Measurements from ENCODE around the gene ZSCAN20. TPM values are rescaled to one million over a fixed set of nuclear protein-coding genes. Genes with fewer than 3 reads are reported as not detected.

Gene ZSCAN20
- total RNA-seq, 1 experiment from 2014 or later: 5.1 TPM

DNA sequence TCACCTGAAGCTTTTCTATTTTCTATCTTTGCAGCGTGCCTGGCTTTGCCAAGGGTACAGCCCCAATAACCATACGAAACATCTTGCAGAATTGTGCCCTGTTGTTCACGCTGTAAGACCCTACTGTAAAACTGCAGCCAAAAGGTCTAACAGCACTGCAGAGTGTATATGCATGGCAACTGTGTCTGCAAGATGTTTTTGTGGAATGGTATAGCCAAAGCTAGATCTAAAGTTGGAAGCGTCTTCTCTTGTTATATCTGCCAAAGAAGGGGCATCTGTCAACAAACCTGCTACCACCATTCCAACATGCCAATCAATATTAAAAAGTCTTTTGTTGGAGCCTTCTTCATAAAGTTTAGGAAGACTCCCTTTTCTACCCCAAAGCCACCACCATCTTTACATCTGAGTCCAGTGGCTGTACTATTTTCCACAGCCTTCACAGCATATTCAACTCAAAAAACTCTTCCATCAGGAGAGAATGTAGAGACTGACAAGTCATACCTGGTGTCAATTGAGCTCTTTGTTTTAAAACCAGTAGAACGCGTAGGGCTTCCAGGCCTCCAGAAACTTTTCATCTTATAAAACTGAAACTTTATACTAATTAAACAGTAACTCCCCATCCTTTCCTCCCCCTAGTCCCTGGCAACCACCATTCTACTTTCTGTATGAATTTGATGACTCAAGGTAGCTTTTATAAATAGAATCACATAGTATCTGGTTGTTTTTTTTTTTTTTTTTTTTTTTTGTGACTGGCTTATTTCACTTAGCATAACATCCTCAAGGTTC is 40.0 kb downstream of the ZSCAN20 start:
- in situ Hi-C loops (cut with HindIII; ENCODE audit: low pct_unique_long_range_greater_than_20kb, low sequenced_read_pairs): no loop called here

DNA sequence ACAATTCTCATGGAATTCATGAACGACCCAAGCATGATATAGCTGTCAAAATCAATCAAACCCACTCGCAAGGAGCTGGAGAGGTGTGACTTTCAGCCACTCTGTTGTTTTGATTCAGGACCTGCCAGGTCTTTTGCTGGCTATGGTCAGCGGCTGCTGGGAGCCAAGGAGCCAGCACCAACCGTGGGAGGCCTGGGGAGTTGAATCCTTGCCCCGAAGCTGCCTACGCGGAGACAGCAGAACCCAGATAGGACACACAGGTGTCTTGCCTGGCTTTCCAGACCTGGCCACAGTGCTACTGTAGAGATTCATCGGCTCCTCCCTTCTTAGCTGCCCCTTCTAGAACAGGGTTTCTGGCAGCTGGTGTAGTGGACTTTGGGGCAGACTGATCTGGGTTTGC is 42.7 kb downstream of the ZSCAN20 start:
- in situ Hi-C loops (cut with HindIII; ENCODE audit: low pct_unique_long_range_greater_than_20kb, low sequenced_read_pairs): no loop called here
- no peak for DNase-seq (ENCODE audit: low read depth, low spot score)

More for the DNA sequence above, 40.0 kb downstream of the ZSCAN20 start:
- no peak for DNase-seq (ENCODE audit: low read depth, low spot score)

DNA sequence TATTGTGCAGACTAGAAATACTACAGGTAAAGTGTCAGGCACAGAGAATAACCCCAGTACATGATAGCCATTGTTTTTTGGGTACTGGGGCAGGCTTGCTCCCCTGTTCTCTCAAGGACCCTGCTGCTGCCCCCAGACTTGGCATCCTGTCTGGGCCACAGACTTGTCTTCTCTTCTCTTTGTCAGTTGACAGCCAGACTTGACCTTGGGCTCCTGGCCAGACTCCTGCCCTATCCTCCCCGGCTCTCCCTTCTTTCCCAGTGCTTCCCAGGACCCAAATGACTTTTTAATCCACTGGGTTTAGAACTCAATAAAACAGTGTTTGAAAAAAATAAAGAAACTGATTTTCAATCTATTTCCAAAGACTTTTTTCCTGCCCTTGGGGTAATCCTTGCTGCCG is 43.2 kb downstream of the ZSCAN20 start:
- DNase-seq (ENCODE audit: low read depth, low spot score): no peak
- in situ Hi-C loops (cut with HindIII; ENCODE audit: low pct_unique_long_range_greater_than_20kb, low sequenced_read_pairs): no loop called here

DNA sequence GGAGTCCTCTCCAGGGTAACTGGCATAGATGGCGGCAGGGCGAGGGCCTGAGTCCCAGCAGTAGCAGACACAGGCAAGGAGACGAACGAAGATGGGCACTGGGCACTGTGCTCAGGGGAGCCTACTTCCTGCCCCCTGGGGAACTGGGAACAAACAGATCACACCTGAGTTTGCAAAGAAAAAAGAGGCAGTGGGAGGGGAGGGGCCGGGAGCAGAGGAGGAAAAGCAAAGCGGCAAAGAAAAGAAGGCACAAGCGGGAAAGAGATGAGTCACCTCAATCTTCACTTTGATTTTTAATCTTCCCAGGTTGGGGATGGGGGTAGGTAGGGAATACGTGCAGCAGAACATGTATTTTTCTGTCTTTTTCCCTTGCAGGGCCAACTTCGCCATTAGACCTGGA is 44.0 kb downstream of the ZSCAN20 start:
- in situ Hi-C loops (cut with HindIII; ENCODE audit: low pct_unique_long_range_greater_than_20kb, low sequenced_read_pairs): no loop called here
- no peak for DNase-seq (ENCODE audit: low read depth, low spot score)

DNA sequence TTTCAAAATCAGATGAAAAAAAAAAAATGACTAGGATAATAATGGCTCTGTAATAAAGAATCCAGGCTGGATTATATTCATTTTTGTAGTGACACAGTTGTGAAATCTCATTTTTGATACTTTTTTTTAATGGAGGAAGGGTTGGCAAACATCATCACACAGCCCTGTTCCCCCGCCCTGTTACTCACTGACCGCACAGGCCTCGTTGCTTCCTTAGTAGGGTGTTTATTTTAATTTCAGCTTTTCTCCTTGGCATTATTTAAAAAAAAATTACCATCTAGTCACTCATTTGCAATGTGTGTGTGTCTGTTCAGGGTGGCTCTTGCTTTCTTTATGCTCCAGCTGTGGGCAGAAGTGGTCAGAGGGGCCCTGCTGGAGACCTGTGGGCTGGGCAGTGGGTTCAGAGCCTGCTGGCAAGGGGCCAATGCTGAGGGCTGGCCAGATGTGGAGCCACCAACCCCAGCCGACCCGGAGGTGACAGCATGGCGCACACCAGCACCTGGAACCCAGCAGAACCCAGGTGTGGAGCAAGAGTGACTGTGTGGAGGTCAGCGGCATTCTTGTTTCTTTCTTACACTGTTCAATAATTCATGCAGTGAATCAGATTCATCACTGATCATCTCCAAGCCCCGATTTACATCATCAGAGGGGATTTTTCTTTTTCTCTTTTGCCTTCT is 44.6 kb downstream of the ZSCAN20 start:
- in situ Hi-C loops (cut with HindIII; ENCODE audit: low pct_unique_long_range_greater_than_20kb, low sequenced_read_pairs): no loop called here
- DNase-seq (ENCODE audit: low read depth, low spot score): no peak

DNA sequence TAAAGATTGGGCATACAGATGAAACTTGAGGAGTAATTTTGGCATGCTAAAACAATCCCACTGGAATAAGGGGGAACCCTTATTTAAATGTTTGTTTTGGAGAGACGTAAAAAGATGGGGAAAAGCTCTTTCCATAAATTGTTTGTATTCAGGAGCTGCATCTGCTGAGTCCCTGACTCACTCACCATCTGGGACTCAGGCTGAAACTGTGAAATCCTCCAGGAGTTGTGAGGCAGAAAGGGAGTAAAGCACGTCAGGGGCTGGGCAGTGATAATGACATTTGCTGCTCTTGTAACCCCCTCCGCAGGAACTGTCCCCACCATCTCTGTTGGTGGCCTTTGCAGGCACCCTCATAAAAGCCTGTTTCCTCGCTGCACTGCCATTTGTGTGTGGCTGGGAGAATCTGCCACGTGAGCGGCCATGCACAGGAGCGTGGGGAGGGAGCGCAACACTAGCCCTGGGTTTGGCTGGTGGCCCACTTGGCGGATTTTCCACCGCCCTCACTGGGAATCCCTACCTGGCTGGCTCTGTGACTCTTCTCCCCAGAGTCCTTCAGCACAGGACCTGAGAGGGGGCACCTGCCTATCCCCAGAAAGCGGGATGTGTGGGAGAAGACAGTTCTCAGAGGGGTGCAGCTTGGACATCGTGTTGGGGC is 45.3 kb downstream of the ZSCAN20 start:
- in situ Hi-C loops (cut with HindIII; ENCODE audit: low pct_unique_long_range_greater_than_20kb, low sequenced_read_pairs): no loop called here
- DNase-seq (ENCODE audit: low read depth, low spot score): no peak

GRCh38 chr1:33519240-33519884 is 46.9 kb downstream of the ZSCAN20 start:
- in situ Hi-C loops (cut with HindIII; ENCODE audit: low pct_unique_long_range_greater_than_20kb, low sequenced_read_pairs): no loop called here

GRCh38 chr1:33524586-33524985 is 52.1 kb downstream of the ZSCAN20 start:
- in situ Hi-C loops (cut with HindIII; ENCODE audit: low pct_unique_long_range_greater_than_20kb, low sequenced_read_pairs): no loop called here
- DNase-seq (ENCODE audit: low read depth, low spot score): no peak

More at GRCh38 chr1:33519240-33519884, 46.9 kb downstream of the ZSCAN20 start:
- DNase-seq (ENCODE audit: low read depth, low spot score): no peak

GRCh38 chr1:33527934-33528333 is 55.5 kb downstream of the ZSCAN20 start:
- DNase-seq (ENCODE audit: low read depth, low spot score): no peak
- in situ Hi-C loops (cut with HindIII; ENCODE audit: low pct_unique_long_range_greater_than_20kb, low sequenced_read_pairs): no loop called here

DNA sequence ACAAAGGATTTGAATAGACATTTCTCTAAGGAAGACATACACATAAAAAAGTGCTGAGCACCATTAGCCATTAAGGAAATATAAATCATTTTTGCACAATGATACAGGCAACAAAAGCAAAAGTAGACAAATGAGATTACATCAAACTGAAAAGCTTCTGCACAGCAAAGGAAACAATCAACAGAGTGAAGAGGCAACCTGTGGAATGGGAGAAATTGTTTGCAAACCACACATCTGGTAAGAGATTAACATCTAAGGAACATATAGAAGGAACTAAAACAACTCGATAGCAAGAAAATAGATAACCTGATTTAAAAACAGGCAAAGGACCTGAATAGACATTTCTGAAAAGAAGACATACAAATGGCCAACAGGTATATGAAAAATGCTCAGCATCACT is 57.5 kb downstream of the ZSCAN20 start:
- DNase-seq (ENCODE audit: low read depth, low spot score): no peak
- in situ Hi-C loops (cut with HindIII; ENCODE audit: low pct_unique_long_range_greater_than_20kb, low sequenced_read_pairs): no loop called here

DNA sequence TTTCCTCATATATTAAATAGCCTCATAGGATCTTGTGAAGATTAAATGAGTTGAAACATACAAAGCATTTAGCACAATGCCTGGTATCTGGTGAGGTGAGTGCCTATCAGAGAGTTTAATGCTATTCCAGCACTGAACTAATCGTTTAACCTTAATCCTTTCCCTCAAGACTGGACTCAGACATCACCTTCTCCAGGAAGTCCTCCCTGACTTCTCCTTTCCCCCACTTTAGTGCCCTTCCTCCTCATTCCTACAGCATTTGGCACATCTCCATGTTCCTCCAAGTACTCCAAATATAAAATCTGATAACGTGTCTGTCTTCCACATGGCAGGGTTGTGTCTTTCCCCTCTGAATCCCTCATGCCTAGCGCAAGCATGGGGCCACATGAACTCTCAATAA is 59.8 kb downstream of the ZSCAN20 start:
- in situ Hi-C loops (cut with HindIII; ENCODE audit: low pct_unique_long_range_greater_than_20kb, low sequenced_read_pairs): no loop called here
- no peak for DNase-seq (ENCODE audit: low read depth, low spot score)

GRCh38 chr1:33532936-33533335 is 60.5 kb downstream of the ZSCAN20 start:
- in situ Hi-C loops (cut with HindIII; ENCODE audit: low pct_unique_long_range_greater_than_20kb, low sequenced_read_pairs): no loop called here
- DNase-seq (ENCODE audit: low read depth, low spot score): no peak

DNA sequence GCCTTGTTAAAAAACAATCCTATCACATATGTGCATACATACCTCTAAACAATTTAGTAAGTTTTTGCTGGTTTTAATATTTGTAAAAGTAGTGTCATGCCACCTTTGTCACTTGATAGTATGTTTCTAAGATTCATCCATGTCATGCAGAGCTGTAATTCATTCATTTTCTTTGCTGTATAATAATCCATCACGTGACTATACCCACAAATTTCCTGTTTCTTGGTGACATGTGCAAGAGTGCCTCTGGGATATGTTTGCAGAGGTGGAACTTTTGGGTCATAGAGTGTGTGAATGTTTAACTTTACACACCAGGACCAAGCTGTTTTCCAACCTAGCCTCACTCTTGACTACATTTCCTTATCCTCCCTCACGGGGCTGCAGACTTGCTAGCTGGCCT is 62.9 kb downstream of the ZSCAN20 start:
- in situ Hi-C loops (cut with HindIII; ENCODE audit: low pct_unique_long_range_greater_than_20kb, low sequenced_read_pairs): no loop called here
- no peak for DNase-seq (ENCODE audit: low read depth, low spot score)

DNA sequence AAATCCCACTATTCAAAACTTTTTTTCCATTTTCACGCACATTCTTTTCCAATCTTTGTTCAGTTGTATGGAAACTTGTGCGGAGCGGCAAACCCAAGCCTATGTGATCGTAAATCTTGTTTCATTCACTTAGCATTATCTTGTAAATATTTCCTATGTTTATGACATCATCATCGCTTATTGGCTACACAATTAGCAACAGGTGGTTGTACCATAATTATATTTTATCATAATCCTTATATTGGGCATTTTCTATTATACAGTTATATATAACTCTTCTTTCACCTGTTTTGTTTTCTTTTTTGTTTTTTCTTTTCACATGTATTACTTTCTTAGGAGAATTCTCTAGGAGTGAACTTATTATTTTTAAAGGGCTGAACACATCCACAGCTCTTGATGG is 65.4 kb downstream of the ZSCAN20 start:
- in situ Hi-C loops (cut with HindIII; ENCODE audit: low pct_unique_long_range_greater_than_20kb, low sequenced_read_pairs): no loop called here
- no peak for DNase-seq (ENCODE audit: low read depth, low spot score)

GRCh38 chr1:33541966-33542365 is 69.5 kb downstream of the ZSCAN20 start:
- no peak for DNase-seq (ENCODE audit: low read depth, low spot score)
- in situ Hi-C loops (cut with HindIII; ENCODE audit: low pct_unique_long_range_greater_than_20kb, low sequenced_read_pairs): no loop called here

Data from SK-MEL-5 (cell line).